ENCODE data around the gene NEK10. TPM values are rescaled to one million over a fixed set of nuclear protein-coding genes. Genes with fewer than 3 reads are reported as not detected.

Gene NEK10
- 1.0 and 2.3 TPM in 2 replicates for total RNA-seq

GRCh38 chr3:27368831-27369607 lies at the start of gene NEK10:
Gene NEK10 (minus strand): TSS chr3:27369383. CDS start chr3:27352882, 16,501 bp downstream.

Other genes with a start within 250 kb of the NEK10 start
- gene SLC4A7, start 115.0 kb upstream of the NEK10 start, total RNA-seq = 114 and 150 TPM in 2 replicates